Neural progenitor cell (in vitro differentiated cells): ENCODE measurements around the gene DLL3. TPM values are rescaled to one million over a fixed set of nuclear protein-coding genes. Genes with fewer than 3 reads are reported as not detected.

Source experiments
- DNase-seq: peaks from one replicate; pipeline ENCODE4 v3.0.0-alpha.2; 2016; ENCODE audit warnings: low spot score
- H2AFZ ChIP-seq: fragments of 200-600 bp; sonication (generic); replicated peaks from 2 replicates; pipeline ENCODE4 v1.6.1; 2016; ENCODE audit warnings: antibody characterized with exemption
- H3F3A ChIP-seq: fragments of 200-600 bp; sonication (generic); 2 replicates; pipeline ENCODE4 v1.6.1; 2016; ENCODE audit warnings: antibody characterized with exemption, low read depth
- H3K27ac ChIP-seq: fragments of 200-600 bp; sonication (generic); 2 replicates; pipeline ENCODE4 v1.5.1; 2016; ENCODE audit warnings: mild to moderate bottlenecking
- H3K27me3 ChIP-seq: fragments of 200-600 bp; sonication (generic); 2 replicates; pipeline ENCODE4 v1.6.1; 2016; ENCODE audit warnings: mild to moderate bottlenecking, moderate library complexity
- H3K36me3 ChIP-seq: fragments of 200-600 bp; sonication (generic); 2 replicates; pipeline ENCODE4 v1.5.1; 2016
- H3K4me1 ChIP-seq: fragments of 200-600 bp; sonication (generic); 2 replicates; pipeline ENCODE4 v1.6.1; 2016; ENCODE audit warnings: mixed run types
- H3K4me2 ChIP-seq: fragments of 200-600 bp; sonication (generic); 2 replicates; pipeline ENCODE4 v1.6.1; 2016
- H3K4me3 ChIP-seq: fragments of 200-600 bp; sonication (generic); 2 replicates; pipeline ENCODE4 v1.5.1; 2016
- H3K79me2 ChIP-seq: fragments of 200-600 bp; sonication (generic); 2 replicates; pipeline ENCODE4 v1.6.1; 2016; ENCODE audit warnings: low read depth
- H3K9ac ChIP-seq: fragments of 200-600 bp; sonication (generic); 2 replicates; pipeline ENCODE4 v1.6.1; 2016
- H3K9me3 ChIP-seq: fragments of 200-600 bp; sonication (generic); 2 replicates; pipeline ENCODE4 v1.5.1; 2016; ENCODE audit warnings: low read depth
- H4K20me1 ChIP-seq: fragments of 200-600 bp; sonication (generic); 2 replicates; pipeline ENCODE4 v1.6.1; 2016; ENCODE audit warnings: low read depth
- H3K27ac Mint-ChIP-seq: 3 replicates; pipeline ENCODE4 v1.8.0; 2021; ENCODE audit warnings: mixed read lengths
- H3K27me3 Mint-ChIP-seq: 2 replicates; pipeline ENCODE4 v1.8.0; 2022; ENCODE audit warnings: low read depth, mild to moderate bottlenecking, inconsistent platforms, moderate library complexity, mixed read lengths; ENCODE audit not compliant: insufficient read depth
- H3K36me3 Mint-ChIP-seq: 3 replicates; pipeline ENCODE4 v1.8.0; 2021; ENCODE audit warnings: mixed read lengths
- H3K4me1 Mint-ChIP-seq: 3 replicates; pipeline ENCODE4 v1.8.0; 2021; ENCODE audit warnings: mixed read lengths
- H3K4me3 Mint-ChIP-seq: 3 replicates; pipeline ENCODE4 v1.8.0; 2021; ENCODE audit warnings: mild to moderate bottlenecking, moderate library complexity, mixed read lengths
- H3K9me3 Mint-ChIP-seq: 3 replicates; pipeline ENCODE4 v1.8.0; 2020; ENCODE audit warnings: mixed read lengths
- EZH2 ChIP-seq: fragments of 200-600 bp; sonication (generic); IDR thresholded peaks from 2 replicates; pipeline ENCODE4 v1.6.1; 2017; ENCODE audit warnings: antibody characterized with exemption, mild to moderate bottlenecking, moderate library complexity
- EZH2phosphoT487 ChIP-seq: fragments of 200-600 bp; sonication (generic); IDR thresholded peaks from 2 replicates; pipeline ENCODE4 v1.6.1; 2017; ENCODE audit warnings: antibody characterized with exemption
- total RNA-seq: library from RNA; depleted of rRNA; stranded (reverse); fragments of >200 nt; gene quantifications from 2 replicates; pipeline ENCODE4 v1.2.3, GENCODE V29; 2015; ENCODE audit warnings: low replicate concordance
- TF ChIP-seq, protein P1 (sequence below): fragments of 200-600 bp; sonication (generic); IDR thresholded peaks from 2 replicates; pipeline ENCODE4 v1.5.1; 2017; ENCODE audit warnings: antibody characterized with exemption, mild to moderate bottlenecking

DLL3 gene
- total RNA-seq, 1 donor from 2014 or later: 0.37 TPM

DNA sequence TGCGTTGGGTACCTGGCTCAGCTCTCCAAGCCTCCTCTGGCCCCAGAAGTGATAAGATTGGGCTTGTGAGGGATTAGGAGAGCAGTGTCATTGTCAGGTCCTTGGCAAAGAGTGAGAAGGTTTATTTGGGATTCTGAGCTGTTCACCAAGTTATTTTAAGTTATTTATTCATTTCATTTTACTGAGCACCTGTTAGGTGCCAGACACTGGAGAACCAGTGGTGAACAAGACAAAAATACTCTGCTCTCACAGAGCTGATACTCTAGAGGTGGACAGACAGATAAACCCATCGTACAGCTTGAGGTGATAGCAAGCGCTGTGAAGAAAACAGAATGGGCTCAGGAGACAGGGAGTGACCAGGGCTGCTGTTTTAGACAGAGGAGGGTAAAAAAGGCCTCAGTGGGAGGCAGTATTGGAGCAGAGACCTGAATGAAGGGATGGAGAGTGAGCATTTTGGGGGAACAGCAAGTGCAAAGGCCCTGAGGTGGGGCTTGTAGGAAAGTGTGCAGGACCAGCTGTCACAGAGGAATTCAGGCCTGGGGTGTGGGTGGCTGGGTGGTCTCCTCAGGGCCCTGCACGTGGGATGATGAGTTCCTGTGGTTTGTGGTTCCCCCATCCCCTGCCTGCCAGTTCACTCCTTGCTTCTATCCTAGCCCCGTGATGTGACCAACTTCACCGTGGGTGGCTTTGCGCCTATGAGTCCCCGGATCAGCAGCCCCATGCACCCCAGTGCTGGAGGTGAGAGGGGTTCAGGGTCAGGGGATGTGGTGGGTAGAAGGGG, 26.8 kb upstream of the DLL3 start:
- Mint-ChIP-seq H3K27ac (no peak overlapping the region), H3K4me3 (peak overlapping the region; percentile 52), H3K36me3 (peaks cover 41% of the 10 kb centered on the region), H3K4me1 (no peaks in the 10 kb centered on the region), H3K9me3 (no peaks in the 10 kb centered on the region), H3K27me3 (peaks cover 6% of the 10 kb centered on the region)
- Histone ChIP-seq H3F3A (no peaks in the 10 kb centered on the region), H3K9me3 (no peaks in the 10 kb centered on the region), H3K4me3 (no peak overlapping the region), H3K79me2 (no peaks in the 10 kb centered on the region), H4K20me1 (no peaks in the 10 kb centered on the region), H3K27ac (no peak overlapping the region), H3K4me1 (no peaks in the 10 kb centered on the region), H2AFZ (no peak overlapping the region), H3K27me3 (no peaks in the 10 kb centered on the region), H3K4me2 (no peak overlapping the region), H3K9ac (no peak overlapping the region), H3K36me3 (no peaks in the 10 kb centered on the region)
- DNase-seq: no peak
- TF ChIP-seq, protein P1, sequence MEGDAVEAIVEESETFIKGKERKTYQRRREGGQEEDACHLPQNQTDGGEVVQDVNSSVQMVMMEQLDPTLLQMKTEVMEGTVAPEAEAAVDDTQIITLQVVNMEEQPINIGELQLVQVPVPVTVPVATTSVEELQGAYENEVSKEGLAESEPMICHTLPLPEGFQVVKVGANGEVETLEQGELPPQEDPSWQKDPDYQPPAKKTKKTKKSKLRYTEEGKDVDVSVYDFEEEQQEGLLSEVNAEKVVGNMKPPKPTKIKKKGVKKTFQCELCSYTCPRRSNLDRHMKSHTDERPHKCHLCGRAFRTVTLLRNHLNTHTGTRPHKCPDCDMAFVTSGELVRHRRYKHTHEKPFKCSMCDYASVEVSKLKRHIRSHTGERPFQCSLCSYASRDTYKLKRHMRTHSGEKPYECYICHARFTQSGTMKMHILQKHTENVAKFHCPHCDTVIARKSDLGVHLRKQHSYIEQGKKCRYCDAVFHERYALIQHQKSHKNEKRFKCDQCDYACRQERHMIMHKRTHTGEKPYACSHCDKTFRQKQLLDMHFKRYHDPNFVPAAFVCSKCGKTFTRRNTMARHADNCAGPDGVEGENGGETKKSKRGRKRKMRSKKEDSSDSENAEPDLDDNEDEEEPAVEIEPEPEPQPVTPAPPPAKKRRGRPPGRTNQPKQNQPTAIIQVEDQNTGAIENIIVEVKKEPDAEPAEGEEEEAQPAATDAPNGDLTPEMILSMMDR: no peak
- TF ChIP-seq EZH2phosphoT487 (no peak), EZH2 (no peak)

DNA sequence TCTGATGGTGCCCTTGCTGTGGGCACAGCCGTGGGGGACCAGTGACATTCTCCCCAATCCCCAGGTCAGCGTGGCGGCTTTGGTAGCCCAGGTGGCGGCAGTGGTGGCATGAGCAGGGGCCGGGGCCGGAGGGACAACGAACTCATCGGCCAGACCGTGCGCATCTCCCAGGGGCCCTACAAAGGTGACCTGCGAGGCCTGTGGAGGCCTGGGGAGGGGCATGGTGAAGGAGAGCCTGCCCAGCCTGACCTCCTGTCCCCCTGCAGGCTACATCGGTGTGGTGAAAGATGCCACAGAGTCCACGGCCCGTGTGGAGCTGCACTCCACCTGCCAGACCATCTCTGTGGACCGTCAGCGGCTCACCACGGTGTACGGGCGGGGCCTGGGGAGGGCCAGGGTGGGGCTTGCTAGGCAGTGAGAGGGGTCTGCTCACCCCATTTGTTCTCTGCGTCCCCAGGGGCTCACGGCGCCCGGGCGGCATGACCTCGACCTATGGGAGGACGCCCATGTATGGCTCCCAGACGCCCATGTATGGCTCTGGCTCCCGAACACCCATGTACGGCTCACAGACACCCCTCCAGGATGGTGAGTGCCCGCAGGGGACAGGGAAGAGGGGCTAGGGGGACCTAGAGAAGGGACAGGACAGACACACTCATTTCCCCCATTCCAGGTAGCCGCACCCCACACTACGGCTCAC, 25.9 kb upstream of the DLL3 start:
- H3K27me3 ChIP-seq: no peaks in the 10 kb centered on the region
- no peak overlapping the region for H3K9ac ChIP-seq
- Mint-ChIP-seq H3K9me3 (no peaks in the 10 kb centered on the region), H3K27me3 (peaks cover 6% of the 10 kb centered on the region), H3K4me3 (no peak overlapping the region), H3K4me1 (no peaks in the 10 kb centered on the region), H3K27ac (no peak overlapping the region), H3K36me3 (peaks cover 39% of the 10 kb centered on the region)
- H3K27ac ChIP-seq: no peak overlapping the region
- H3K4me1 ChIP-seq: no peaks in the 10 kb centered on the region
- H3K4me2 ChIP-seq: no peak overlapping the region
- H4K20me1 ChIP-seq: no peaks in the 10 kb centered on the region
- H3K36me3 ChIP-seq: no peaks in the 10 kb centered on the region
- no peak overlapping the region for H3K4me3 ChIP-seq
- no peak for DNase-seq
- H3F3A ChIP-seq: peaks cover 3% of the 10 kb centered on the region
- TF ChIP-seq, protein P1: no peak
- TF ChIP-seq EZH2phosphoT487: no peak
- no peak for TF ChIP-seq EZH2
- H2AFZ ChIP-seq: no peak overlapping the region
- H3K79me2 ChIP-seq: no peaks in the 10 kb centered on the region
- H3K9me3 ChIP-seq: no peaks in the 10 kb centered on the region

DNA sequence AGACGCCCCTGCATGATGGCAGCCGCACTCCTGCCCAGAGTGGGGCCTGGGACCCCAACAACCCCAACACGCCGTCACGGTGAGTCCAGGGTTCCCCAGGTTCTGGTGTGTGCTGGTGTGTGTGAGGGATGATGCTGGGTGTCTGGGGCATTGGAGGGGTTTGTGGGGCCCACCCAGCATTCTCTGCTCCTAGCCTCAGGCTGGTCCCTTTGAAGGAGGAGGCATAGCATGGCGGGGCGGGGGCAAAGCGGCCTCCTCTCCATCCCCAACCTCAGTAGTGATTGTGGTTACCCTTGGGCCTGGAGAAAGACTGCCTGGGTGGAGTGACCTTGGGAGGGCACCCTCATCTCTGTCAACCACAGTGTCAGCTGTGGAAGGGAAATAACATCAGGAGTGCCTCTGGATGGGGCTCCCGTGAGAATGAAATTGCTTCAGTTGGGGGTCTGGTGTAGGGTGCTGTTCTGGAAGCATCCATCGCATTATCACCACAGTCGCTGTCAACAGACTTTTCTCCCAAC, 25.2 kb upstream of the DLL3 start:
- Mint-ChIP-seq H3K4me1 (no peaks in the 10 kb centered on the region), H3K9me3 (no peaks in the 10 kb centered on the region), H3K36me3 (peaks cover 34% of the 10 kb centered on the region), H3K27me3 (peaks cover 6% of the 10 kb centered on the region), H3K27ac (no peak overlapping the region), H3K4me3 (no peak overlapping the region)
- no peaks in the 10 kb centered on the region for H3K27me3 ChIP-seq
- H3K9ac ChIP-seq: no peak overlapping the region
- H2AFZ ChIP-seq: no peak overlapping the region
- no peaks in the 10 kb centered on the region for H4K20me1 ChIP-seq
- H3K79me2 ChIP-seq: no peaks in the 10 kb centered on the region
- no peak overlapping the region for H3K4me3 ChIP-seq
- H3F3A ChIP-seq: peaks cover 9% of the 10 kb centered on the region
- no peaks in the 10 kb centered on the region for H3K4me1 ChIP-seq
- no peak overlapping the region for H3K27ac ChIP-seq
- H3K9me3 ChIP-seq: no peaks in the 10 kb centered on the region
- no peak overlapping the region for H3K4me2 ChIP-seq
- H3K36me3 ChIP-seq: no peaks in the 10 kb centered on the region
- TF ChIP-seq, protein P1: no peak
- no peak for TF ChIP-seq EZH2
- no peak for TF ChIP-seq EZH2phosphoT487
- no peak for DNase-seq
